ENCODE measurements around the gene HSPA8. TPM values are rescaled to one million over a fixed set of nuclear protein-coding genes. Genes with fewer than 3 reads are reported as not detected.

Gene HSPA8
- total and polyA plus RNA-seq, 2 of the 8 experiments (the other 6 are each of a cell fraction or from before 2014, with no cell fraction given), result 1,491 to 2,155 TPM

GRCh38 chr11:123034597-123034996 is 27.3 kb downstream of the HSPA8 start (continued):
- TF ChIP-seq, protein P1, sequence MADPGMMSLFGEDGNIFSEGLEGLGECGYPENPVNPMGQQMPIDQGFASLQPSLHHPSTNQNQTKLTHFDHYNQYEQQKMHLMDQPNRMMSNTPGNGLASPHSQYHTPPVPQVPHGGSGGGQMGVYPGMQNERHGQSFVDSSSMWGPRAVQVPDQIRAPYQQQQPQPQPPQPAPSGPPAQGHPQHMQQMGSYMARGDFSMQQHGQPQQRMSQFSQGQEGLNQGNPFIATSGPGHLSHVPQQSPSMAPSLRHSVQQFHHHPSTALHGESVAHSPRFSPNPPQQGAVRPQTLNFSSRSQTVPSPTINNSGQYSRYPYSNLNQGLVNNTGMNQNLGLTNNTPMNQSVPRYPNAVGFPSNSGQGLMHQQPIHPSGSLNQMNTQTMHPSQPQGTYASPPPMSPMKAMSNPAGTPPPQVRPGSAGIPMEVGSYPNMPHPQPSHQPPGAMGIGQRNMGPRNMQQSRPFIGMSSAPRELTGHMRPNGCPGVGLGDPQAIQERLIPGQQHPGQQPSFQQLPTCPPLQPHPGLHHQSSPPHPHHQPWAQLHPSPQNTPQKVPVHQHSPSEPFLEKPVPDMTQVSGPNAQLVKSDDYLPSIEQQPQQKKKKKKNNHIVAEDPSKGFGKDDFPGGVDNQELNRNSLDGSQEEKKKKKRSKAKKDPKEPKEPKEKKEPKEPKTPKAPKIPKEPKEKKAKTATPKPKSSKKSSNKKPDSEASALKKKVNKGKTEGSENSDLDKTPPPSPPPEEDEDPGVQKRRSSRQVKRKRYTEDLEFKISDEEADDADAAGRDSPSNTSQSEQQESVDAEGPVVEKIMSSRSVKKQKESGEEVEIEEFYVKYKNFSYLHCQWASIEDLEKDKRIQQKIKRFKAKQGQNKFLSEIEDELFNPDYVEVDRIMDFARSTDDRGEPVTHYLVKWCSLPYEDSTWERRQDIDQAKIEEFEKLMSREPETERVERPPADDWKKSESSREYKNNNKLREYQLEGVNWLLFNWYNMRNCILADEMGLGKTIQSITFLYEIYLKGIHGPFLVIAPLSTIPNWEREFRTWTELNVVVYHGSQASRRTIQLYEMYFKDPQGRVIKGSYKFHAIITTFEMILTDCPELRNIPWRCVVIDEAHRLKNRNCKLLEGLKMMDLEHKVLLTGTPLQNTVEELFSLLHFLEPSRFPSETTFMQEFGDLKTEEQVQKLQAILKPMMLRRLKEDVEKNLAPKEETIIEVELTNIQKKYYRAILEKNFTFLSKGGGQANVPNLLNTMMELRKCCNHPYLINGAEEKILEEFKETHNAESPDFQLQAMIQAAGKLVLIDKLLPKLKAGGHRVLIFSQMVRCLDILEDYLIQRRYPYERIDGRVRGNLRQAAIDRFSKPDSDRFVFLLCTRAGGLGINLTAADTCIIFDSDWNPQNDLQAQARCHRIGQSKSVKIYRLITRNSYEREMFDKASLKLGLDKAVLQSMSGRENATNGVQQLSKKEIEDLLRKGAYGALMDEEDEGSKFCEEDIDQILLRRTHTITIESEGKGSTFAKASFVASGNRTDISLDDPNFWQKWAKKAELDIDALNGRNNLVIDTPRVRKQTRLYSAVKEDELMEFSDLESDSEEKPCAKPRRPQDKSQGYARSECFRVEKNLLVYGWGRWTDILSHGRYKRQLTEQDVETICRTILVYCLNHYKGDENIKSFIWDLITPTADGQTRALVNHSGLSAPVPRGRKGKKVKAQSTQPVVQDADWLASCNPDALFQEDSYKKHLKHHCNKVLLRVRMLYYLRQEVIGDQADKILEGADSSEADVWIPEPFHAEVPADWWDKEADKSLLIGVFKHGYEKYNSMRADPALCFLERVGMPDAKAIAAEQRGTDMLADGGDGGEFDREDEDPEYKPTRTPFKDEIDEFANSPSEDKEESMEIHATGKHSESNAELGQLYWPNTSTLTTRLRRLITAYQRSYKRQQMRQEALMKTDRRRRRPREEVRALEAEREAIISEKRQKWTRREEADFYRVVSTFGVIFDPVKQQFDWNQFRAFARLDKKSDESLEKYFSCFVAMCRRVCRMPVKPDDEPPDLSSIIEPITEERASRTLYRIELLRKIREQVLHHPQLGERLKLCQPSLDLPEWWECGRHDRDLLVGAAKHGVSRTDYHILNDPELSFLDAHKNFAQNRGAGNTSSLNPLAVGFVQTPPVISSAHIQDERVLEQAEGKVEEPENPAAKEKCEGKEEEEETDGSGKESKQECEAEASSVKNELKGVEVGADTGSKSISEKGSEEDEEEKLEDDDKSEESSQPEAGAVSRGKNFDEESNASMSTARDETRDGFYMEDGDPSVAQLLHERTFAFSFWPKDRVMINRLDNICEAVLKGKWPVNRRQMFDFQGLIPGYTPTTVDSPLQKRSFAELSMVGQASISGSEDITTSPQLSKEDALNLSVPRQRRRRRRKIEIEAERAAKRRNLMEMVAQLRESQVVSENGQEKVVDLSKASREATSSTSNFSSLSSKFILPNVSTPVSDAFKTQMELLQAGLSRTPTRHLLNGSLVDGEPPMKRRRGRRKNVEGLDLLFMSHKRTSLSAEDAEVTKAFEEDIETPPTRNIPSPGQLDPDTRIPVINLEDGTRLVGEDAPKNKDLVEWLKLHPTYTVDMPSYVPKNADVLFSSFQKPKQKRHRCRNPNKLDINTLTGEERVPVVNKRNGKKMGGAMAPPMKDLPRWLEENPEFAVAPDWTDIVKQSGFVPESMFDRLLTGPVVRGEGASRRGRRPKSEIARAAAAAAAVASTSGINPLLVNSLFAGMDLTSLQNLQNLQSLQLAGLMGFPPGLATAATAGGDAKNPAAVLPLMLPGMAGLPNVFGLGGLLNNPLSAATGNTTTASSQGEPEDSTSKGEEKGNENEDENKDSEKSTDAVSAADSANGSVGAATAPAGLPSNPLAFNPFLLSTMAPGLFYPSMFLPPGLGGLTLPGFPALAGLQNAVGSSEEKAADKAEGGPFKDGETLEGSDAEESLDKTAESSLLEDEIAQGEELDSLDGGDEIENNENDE (IDR thresholded peaks at IDR 0.05; ENCODE audit: insufficient replicate concordance, low read length), result no peak
- TF ChIP-seq NANOG (IDR thresholded peaks at IDR 0.05; ENCODE audit: insufficient read depth, low read depth, low read length, poor library complexity, severe bottlenecking), result no peak
- TF ChIP-seq EP300 (IDR thresholded peaks at IDR 0.05; ENCODE audit: borderline replicate concordance in 1 of 2, low read depth in 2 of 2, low read length in 2 of 2), result no peak
- no peak for TF ChIP-seq KDM4A (IDR thresholded peaks at IDR 0.05; ENCODE audit: low read depth, low read length, severe bottlenecking)
- TF ChIP-seq RAD21 (IDR thresholded peaks at IDR 0.05 in 1 of 2, conservative IDR thresholded peaks at IDR 0.05 in 1 of 2; ENCODE audit: low read depth in 2 of 2, low read length in 2 of 2), result no peak
- no peak for TF ChIP-seq POLR2A (IDR thresholded peaks at IDR 0.05; ENCODE audit: control extremely low read depth in 1 of 2, low read depth in 2 of 2, low read length in 2 of 2)
- no peak for TF ChIP-seq CTBP2 (IDR thresholded peaks at IDR 0.05; ENCODE audit: borderline replicate concordance, insufficient read depth, insufficient read length, low read length)
